CD4-positive, CD25-positive, alpha-beta regulatory T cell (primary cell): ENCODE measurements around the gene ADGRF3. TPM values are rescaled to one million over a fixed set of nuclear protein-coding genes. Genes with fewer than 3 reads are reported as not detected.

Experiments used
- ATAC-seq, 2 donors: fragments of 150-1000 bp; cut with Tn5 transposase; one replicate each; pipeline ENCODE4 v1.10.0; 2021; ENCODE audit warnings: low read depth in 2 of 2, moderate number of reproducible peaks in 2 of 2, moderate library complexity in 1 of 2
- DNase-seq, 3 donors: peaks; one replicate each; pipeline versions ENCODE4 v3.0.0 to v3.0.0-alpha.2; 2012 to 2022; ENCODE audit warnings: mixed read lengths in 1 of 3
- H3K27ac ChIP-seq: one replicate; pipeline ENCODE4 v1.7.0; 2013; ENCODE audit warnings: mild to moderate bottlenecking, low read length; ENCODE audit not compliant: insufficient read depth, poor library complexity, severe bottlenecking
- H3K27me3 ChIP-seq: one replicate; pipeline ENCODE4 v1.7.0; 2013; ENCODE audit warnings: low read length; ENCODE audit not compliant: control insufficient read depth, insufficient read depth
- H3K36me3 ChIP-seq: one replicate; pipeline ENCODE4 v1.7.0; 2013; ENCODE audit warnings: mild to moderate bottlenecking, low read length, moderate library complexity; ENCODE audit not compliant: control insufficient read depth, insufficient read depth
- H3K4me1 ChIP-seq: 2 replicates; pipeline ENCODE4 v1.7.0; 2013; ENCODE audit warnings: mild to moderate bottlenecking, low read length; ENCODE audit not compliant: insufficient read depth, control insufficient read depth, poor library complexity, severe bottlenecking
- H3K4me3 ChIP-seq: one replicate; pipeline ENCODE4 v1.7.0; 2013; ENCODE audit warnings: low read depth, mild to moderate bottlenecking, low read length, moderate library complexity
- H3K9me3 ChIP-seq, 2 experiments: 1 replicate in 1 of 2; 2 replicates in 1 of 2; pipeline ENCODE4 v1.7.0; 2013; ENCODE audit warnings: low read length in 2 of 2, mild to moderate bottlenecking in 1 of 2, moderate library complexity in 1 of 2; ENCODE audit not compliant: control insufficient read depth in 2 of 2
- H3K27ac Mint-ChIP-seq, 3 donors: one replicate each; pipeline ENCODE4 v1.8.0; 2020 to 2022; ENCODE audit warnings: mild to moderate bottlenecking in 3 of 3, mixed read lengths in 3 of 3, moderate library complexity in 2 of 3
- H3K27me3 Mint-ChIP-seq: one replicate; pipeline ENCODE4 v1.8.0; 2022; ENCODE audit warnings: mild to moderate bottlenecking, mixed read lengths
- H3K36me3 Mint-ChIP-seq: one replicate; pipeline ENCODE4 v1.8.0; 2020; ENCODE audit warnings: mixed read lengths
- H3K4me1 Mint-ChIP-seq, 4 donors: one replicate each; pipeline ENCODE4 v1.8.0; 2020 to 2022; ENCODE audit warnings: mixed read lengths in 4 of 4, mild to moderate bottlenecking in 1 of 4
- H3K4me3 Mint-ChIP-seq, 4 donors: one replicate each; pipeline ENCODE4 v1.8.0; 2020 to 2022; ENCODE audit warnings: mild to moderate bottlenecking in 4 of 4, mixed read lengths in 4 of 4, moderate library complexity in 3 of 4
- H3K9me3 Mint-ChIP-seq, 7 donors: one replicate each; pipeline ENCODE4 v1.8.0; 2020 to 2022; ENCODE audit warnings: mixed read lengths in 7 of 7, mild to moderate bottlenecking in 3 of 7, moderate library complexity in 2 of 7
- polyA plus RNA-seq, 4 donors: library from polyadenylated mRNA; unstranded; fragments of 300-500 nt; fragmentation: Illumina TruSeq; gene quantifications; one replicate each; pipeline ENCODE4 v1.2.3, GENCODE V29; 2021
- total RNA-seq: library from RNA; stranded (reverse); gene quantifications from one replicate; pipeline ENCODE4 v1.2.3, GENCODE V29; 2022

Gene ADGRF3
- total and polyA plus RNA-seq, 5 donors from 2014 or later, result 0.23 to 1.8 (median 0.37) TPM

GRCh38 chr2:26347286-26347865 lies 787 bp upstream of the ADGRF3 start:
- no peaks in the 10 kb centered on the region for H3K27me3 ChIP-seq
- peaks cover 33% of the 10 kb centered on the region for H3K4me1 ChIP-seq
- peaks cover 3% of the 10 kb centered on the region for H3K36me3 ChIP-seq
- Mint-ChIP-seq H3K4me3 (peak overlapping the region; percentile 95 to 100 (median 98)), H3K9me3 (no peaks in the 10 kb centered on the region), H3K36me3 (peaks cover 9% of the 10 kb centered on the region), H3K27me3 (no peaks in the 10 kb centered on the region), H3K4me1 (peaks cover 32 to 71% (median 39%) of the 10 kb centered on the region in 4 donors), H3K27ac (peak overlapping the region; percentile 96 to 99 (median 99))
- no peak for ATAC-seq
- no peaks in the 10 kb centered on the region for H3K9me3 ChIP-seq
- peak in 2 of 3 donors; percentile 11 to 23 for DNase-seq
- peak overlapping the region; percentile 99 for H3K27ac ChIP-seq
- peak overlapping the region; percentile 89 for H3K4me3 ChIP-seq

- peak within 1 kb of the TSS; percentile 95 to 100 (median 98) for H3K4me3 Mint-ChIP-seq
- no peaks in the 10 kb centered on the region for H3K36me3 ChIP-seq
- no peaks in the 10 kb centered on the region for H3K27me3 Mint-ChIP-seq
- H3K27me3 ChIP-seq, result no peaks in the 10 kb centered on the region
- H3K4me1 Mint-ChIP-seq, result peaks cover 25 to 57% (median 35%) of the 10 kb centered on the region in 4 donors
- H3K27ac Mint-ChIP-seq, result peak within 1 kb of the TSS; percentile 99 to 100 (median 99)
- H3K4me1 ChIP-seq, result peaks cover 33% of the 10 kb centered on the region
- H3K4me3 ChIP-seq, result peak within 1 kb of the TSS; percentile 97
- DNase-seq (peak; percentile 99 to 100 (median 99)), ATAC-seq (peak; percentile 96 to 97)
- peak within 1 kb of the TSS; percentile 99 for H3K27ac ChIP-seq
- no peaks in the 10 kb centered on the region for H3K36me3 Mint-ChIP-seq
- no peaks in the 10 kb centered on the region for H3K9me3 Mint-ChIP-seq
- H3K9me3 ChIP-seq, result no peaks in the 10 kb centered on the region
Measured at GRCh38 chr2:26345545-26346453, 790 bp downstream of the ADGRF3 start, which contains the start of gene SELENOI. SELENOI (plus strand) TSS chr2:26346143; CDS start chr2:26346233, 90 bp downstream.

- Mint-ChIP-seq H3K4me1 (peaks cover 21 to 54% (median 32%) of the 10 kb centered on the region in 4 donors), H3K27me3 (no peaks in the 10 kb centered on the region), H3K9me3 (no peaks in the 10 kb centered on the region), H3K4me3 (peak overlapping the region; percentile 95 to 100 (median 98)), H3K36me3 (no peaks in the 10 kb centered on the region), H3K27ac (peak overlapping the region; percentile 99 to 100 (median 99))
- peak overlapping the region; percentile 97 for H3K4me3 ChIP-seq
- no peaks in the 10 kb centered on the region for H3K9me3 ChIP-seq
- H3K4me1 ChIP-seq, result peaks cover 33% of the 10 kb centered on the region
- peak overlapping the region; percentile 99 for H3K27ac ChIP-seq
- ATAC-seq (no peak), DNase-seq (no peak)
- H3K36me3 ChIP-seq, result no peaks in the 10 kb centered on the region
- no peaks in the 10 kb centered on the region for H3K27me3 ChIP-seq
Measured at GRCh38 chr2:26345283-26345544, 1.4 kb downstream of the ADGRF3 start.

- Mint-ChIP-seq H3K9me3 (no peaks in the 10 kb centered on the region), H3K36me3 (peaks cover 4% of the 10 kb centered on the region), H3K4me3 (peak overlapping the region; percentile 95 to 100 (median 98)), H3K27ac (peak overlapping the region; percentile 99 to 100 (median 99)), H3K4me1 (peaks cover 21 to 53% (median 34%) of the 10 kb centered on the region in 4 donors), H3K27me3 (no peaks in the 10 kb centered on the region)
- H3K27me3 ChIP-seq, result no peaks in the 10 kb centered on the region
- peak overlapping the region; percentile 97 for H3K4me3 ChIP-seq
- H3K36me3 ChIP-seq, result no peaks in the 10 kb centered on the region
- ATAC-seq (no peak), DNase-seq (peak in 1 of 3 donors; percentile 26)
- H3K27ac ChIP-seq, result peak overlapping the region; percentile 99
- peaks cover 33% of the 10 kb centered on the region for H3K4me1 ChIP-seq
- H3K9me3 ChIP-seq, result no peaks in the 10 kb centered on the region
Measured at GRCh38 chr2:26344581-26345282, 1.9 kb downstream of the ADGRF3 start.

GRCh38 chr2:26340831-26341230 lies 5.8 kb downstream of the ADGRF3 start:
- no peaks in the 10 kb centered on the region for H3K36me3 ChIP-seq
- no peaks in the 10 kb centered on the region for H3K27me3 ChIP-seq
- ATAC-seq, result no peak
- H3K27ac ChIP-seq, result no peak overlapping the region
- H3K9me3 ChIP-seq, result no peaks in the 10 kb centered on the region
- H3K27me3 Mint-ChIP-seq, result peaks cover 5% of the 10 kb centered on the region
- no peak overlapping the region for H3K4me3 ChIP-seq
- H3K9me3 Mint-ChIP-seq, result no peaks in the 10 kb centered on the region
- peaks cover 9 to 27% (median 20%) of the 10 kb centered on the region in 4 donors for H3K4me1 Mint-ChIP-seq
- peak overlapping the region in 1 of 4 donors; percentile 41 for H3K4me3 Mint-ChIP-seq
- H3K36me3 Mint-ChIP-seq, result peaks cover 7% of the 10 kb centered on the region
- peak overlapping the region in 1 of 3 donors; percentile 72 for H3K27ac Mint-ChIP-seq
- DNase-seq, result no peak
- peaks cover 13% of the 10 kb centered on the region for H3K4me1 ChIP-seq

GRCh38 chr2:26337298-26337697 lies 9.3 kb downstream of the ADGRF3 start:
- H3K27ac ChIP-seq, result no peak overlapping the region
- H3K4me1 ChIP-seq, result no peaks in the 10 kb centered on the region
- no peaks in the 10 kb centered on the region for H3K9me3 Mint-ChIP-seq
- peaks cover 3 to 12% (median 6%) of the 10 kb centered on the region in 4 donors for H3K4me1 Mint-ChIP-seq
- no peaks in the 10 kb centered on the region for H3K36me3 ChIP-seq
- H3K4me3 ChIP-seq, result no peak overlapping the region
- H3K27me3 ChIP-seq, result no peaks in the 10 kb centered on the region
- H3K27ac Mint-ChIP-seq, result no peak overlapping the region
- H3K36me3 Mint-ChIP-seq, result peaks cover 7% of the 10 kb centered on the region
- peaks cover 5% of the 10 kb centered on the region for H3K27me3 Mint-ChIP-seq
- H3K4me3 Mint-ChIP-seq, result no peak overlapping the region
- ATAC-seq, result no peak
- no peak for DNase-seq
- no peaks in the 10 kb centered on the region for H3K9me3 ChIP-seq

GRCh38 chr2:26336719-26337118 lies 9.9 kb downstream of the ADGRF3 start:
- no peaks in the 10 kb centered on the region for H3K4me1 ChIP-seq
- Mint-ChIP-seq H3K36me3 (peaks cover 7% of the 10 kb centered on the region), H3K4me1 (peaks cover 3 to 12% (median 6%) of the 10 kb centered on the region in 4 donors), H3K4me3 (no peak overlapping the region), H3K27ac (no peak overlapping the region), H3K27me3 (peaks cover 5% of the 10 kb centered on the region), H3K9me3 (no peaks in the 10 kb centered on the region)
- H3K9me3 ChIP-seq, result no peaks in the 10 kb centered on the region
- H3K36me3 ChIP-seq, result no peaks in the 10 kb centered on the region
- ATAC-seq (no peak), DNase-seq (no peak)
- H3K4me3 ChIP-seq, result no peak overlapping the region
- no peak overlapping the region for H3K27ac ChIP-seq
- H3K27me3 ChIP-seq, result no peaks in the 10 kb centered on the region
